ENCODE results near the gene LYRM2.

LYRM2 gene

DNA sequence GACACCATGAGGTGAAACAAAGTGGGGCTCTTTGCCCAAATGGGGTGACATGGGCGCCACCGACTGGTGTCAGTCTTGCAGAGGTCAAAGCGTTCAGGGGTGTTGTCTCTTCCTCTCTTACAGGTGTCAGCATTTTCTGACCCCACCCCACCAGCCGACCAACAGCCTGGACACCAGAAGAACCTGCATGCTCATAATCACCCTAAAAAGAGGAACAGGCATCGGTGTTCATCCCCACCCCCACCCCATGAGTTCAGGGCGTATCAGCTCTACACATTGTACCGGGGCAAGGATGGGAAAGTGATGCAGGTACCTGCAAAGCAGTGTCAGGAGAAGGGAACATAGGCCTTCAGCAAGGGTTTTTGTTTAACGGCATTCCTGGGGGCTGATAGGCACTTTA lies 14.8 kb downstream of the LYRM2 start:
- TF ChIP-seq, protein P1, sequence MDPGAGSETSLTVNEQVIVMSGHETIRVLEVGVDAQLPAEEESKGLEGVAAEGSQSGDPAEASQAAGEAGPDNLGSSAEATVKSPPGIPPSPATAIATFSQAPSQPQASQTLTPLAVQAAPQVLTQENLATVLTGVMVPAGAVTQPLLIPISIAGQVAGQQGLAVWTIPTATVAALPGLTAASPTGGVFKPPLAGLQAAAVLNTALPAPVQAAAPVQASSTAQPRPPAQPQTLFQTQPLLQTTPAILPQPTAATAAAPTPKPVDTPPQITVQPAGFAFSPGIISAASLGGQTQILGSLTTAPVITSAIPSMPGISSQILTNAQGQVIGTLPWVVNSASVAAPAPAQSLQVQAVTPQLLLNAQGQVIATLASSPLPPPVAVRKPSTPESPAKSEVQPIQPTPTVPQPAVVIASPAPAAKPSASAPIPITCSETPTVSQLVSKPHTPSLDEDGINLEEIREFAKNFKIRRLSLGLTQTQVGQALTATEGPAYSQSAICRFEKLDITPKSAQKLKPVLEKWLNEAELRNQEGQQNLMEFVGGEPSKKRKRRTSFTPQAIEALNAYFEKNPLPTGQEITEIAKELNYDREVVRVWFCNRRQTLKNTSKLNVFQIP (CRISPR knock-in tag; IDR thresholded peaks at IDR 0.05; ENCODE audit: borderline replicate concordance, low read depth), result no peak
- TF ChIP-seq, protein P2, sequence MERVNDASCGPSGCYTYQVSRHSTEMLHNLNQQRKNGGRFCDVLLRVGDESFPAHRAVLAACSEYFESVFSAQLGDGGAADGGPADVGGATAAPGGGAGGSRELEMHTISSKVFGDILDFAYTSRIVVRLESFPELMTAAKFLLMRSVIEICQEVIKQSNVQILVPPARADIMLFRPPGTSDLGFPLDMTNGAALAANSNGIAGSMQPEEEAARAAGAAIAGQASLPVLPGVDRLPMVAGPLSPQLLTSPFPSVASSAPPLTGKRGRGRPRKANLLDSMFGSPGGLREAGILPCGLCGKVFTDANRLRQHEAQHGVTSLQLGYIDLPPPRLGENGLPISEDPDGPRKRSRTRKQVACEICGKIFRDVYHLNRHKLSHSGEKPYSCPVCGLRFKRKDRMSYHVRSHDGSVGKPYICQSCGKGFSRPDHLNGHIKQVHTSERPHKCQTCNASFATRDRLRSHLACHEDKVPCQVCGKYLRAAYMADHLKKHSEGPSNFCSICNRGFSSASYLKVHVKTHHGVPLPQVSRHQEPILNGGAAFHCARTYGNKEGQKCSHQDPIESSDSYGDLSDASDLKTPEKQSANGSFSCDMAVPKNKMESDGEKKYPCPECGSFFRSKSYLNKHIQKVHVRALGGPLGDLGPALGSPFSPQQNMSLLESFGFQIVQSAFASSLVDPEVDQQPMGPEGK (CRISPR knock-in tag; IDR thresholded peaks at IDR 0.05; ENCODE audit: borderline replicate concordance), result no peak
- ATAC-seq, result no peak

DNA sequence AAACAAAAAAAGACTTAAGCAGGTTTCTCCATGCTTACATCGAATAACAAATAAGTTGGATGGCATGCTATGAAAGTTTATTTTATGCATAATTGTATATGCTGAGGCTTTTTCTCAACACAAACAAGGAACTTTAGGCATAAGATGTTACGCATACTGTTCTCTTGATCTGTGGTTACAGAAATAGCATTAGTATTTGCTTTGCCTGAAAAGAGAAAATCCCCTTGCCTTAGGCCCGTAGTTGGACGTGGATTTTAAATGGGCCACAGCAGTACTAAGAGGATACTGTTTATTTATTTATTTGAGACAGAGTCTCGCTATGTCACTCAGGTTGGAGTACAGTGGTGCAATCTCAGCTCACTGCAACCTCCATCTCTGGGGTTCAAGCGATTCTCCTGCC lies 19.0 kb downstream of the LYRM2 start:
- no peak for TF ChIP-seq BACH2 (CRISPR knock-in tag; IDR thresholded peaks at IDR 0.05; ENCODE audit: borderline replicate concordance)
- TF ChIP-seq ZNF70 (CRISPR knock-in tag; IDR thresholded peaks at IDR 0.05), result no peak
- no peak for TF ChIP-seq ARNTL (CRISPR knock-in tag; IDR thresholded peaks at IDR 0.05; ENCODE audit: borderline replicate concordance, low read depth)
- TF ChIP-seq ZC3H10 (CRISPR knock-in tag; IDR thresholded peaks at IDR 0.05), result no peak
- TF ChIP-seq ZNF565 (CRISPR knock-in tag; conservative IDR thresholded peaks at IDR 0.05; ENCODE audit: low read depth), result no peak
- no peak for TF ChIP-seq RARB (CRISPR knock-in tag; IDR thresholded peaks at IDR 0.05)
- TF ChIP-seq SNAI2 (CRISPR knock-in tag; IDR thresholded peaks at IDR 0.05), result no peak
- no peak for TF ChIP-seq TOX (CRISPR knock-in tag; IDR thresholded peaks at IDR 0.05; ENCODE audit: borderline replicate concordance)
- no peak for ATAC-seq

DNA sequence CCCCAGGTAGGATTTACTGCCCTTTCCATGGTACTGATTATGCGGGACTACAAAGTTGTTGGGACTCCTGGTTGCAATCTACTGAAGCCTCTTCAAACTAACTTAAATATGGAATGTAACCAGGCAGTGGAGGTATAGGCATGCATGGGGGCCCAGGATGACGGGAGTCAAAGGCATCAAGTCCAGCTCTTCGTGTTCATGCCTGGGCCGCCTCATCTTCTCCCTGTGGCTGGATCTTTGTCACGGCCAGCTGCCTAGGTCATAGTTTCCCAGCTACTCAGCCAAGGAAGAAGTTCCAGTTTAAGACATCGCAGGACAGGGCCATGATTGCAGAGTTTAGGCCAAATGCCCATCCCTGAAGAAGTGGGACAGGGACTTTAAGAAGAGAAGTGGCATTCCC lies 20.5 kb downstream of the LYRM2 start:
- ATAC-seq, result no peak
- TF ChIP-seq ZNF70 (CRISPR knock-in tag; IDR thresholded peaks at IDR 0.05) (no peak), CSDC2 (CRISPR knock-in tag; IDR thresholded peaks at IDR 0.05) (no peak), BACH2 (CRISPR knock-in tag; IDR thresholded peaks at IDR 0.05; ENCODE audit: borderline replicate concordance) (no peak)

DNA sequence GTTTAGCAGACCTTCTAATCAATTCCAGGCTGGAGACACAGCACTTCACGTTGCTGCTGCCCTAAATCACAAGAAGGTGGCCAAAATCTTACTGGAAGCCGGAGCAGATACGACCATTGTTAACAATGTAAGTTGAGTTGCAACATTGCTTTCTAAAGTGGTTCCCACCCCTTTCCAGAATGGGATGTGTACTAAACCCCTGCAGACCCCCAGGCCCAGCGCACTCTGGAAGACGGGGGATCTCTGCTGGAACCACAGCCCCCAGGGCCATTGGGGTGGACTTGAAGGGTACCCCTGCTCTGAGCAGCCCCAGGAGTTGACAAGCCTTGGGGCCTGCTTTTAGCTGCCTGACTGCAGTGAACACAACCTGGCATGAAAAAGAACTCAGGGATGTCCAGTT lies 22.0 kb downstream of the LYRM2 start:
- ATAC-seq, result no peak
- TF ChIP-seq, protein P3, sequence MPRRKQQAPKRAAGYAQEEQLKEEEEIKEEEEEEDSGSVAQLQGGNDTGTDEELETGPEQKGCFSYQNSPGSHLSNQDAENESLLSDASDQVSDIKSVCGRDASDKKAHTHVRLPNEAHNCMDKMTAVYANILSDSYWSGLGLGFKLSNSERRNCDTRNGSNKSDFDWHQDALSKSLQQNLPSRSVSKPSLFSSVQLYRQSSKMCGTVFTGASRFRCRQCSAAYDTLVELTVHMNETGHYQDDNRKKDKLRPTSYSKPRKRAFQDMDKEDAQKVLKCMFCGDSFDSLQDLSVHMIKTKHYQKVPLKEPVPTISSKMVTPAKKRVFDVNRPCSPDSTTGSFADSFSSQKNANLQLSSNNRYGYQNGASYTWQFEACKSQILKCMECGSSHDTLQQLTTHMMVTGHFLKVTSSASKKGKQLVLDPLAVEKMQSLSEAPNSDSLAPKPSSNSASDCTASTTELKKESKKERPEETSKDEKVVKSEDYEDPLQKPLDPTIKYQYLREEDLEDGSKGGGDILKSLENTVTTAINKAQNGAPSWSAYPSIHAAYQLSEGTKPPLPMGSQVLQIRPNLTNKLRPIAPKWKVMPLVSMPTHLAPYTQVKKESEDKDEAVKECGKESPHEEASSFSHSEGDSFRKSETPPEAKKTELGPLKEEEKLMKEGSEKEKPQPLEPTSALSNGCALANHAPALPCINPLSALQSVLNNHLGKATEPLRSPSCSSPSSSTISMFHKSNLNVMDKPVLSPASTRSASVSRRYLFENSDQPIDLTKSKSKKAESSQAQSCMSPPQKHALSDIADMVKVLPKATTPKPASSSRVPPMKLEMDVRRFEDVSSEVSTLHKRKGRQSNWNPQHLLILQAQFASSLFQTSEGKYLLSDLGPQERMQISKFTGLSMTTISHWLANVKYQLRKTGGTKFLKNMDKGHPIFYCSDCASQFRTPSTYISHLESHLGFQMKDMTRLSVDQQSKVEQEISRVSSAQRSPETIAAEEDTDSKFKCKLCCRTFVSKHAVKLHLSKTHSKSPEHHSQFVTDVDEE (CRISPR knock-in tag; IDR thresholded peaks at IDR 0.05), result no peak
- no peak for TF ChIP-seq ISL1 (CRISPR knock-in tag; IDR thresholded peaks at IDR 0.05)
- TF ChIP-seq, protein P4, sequence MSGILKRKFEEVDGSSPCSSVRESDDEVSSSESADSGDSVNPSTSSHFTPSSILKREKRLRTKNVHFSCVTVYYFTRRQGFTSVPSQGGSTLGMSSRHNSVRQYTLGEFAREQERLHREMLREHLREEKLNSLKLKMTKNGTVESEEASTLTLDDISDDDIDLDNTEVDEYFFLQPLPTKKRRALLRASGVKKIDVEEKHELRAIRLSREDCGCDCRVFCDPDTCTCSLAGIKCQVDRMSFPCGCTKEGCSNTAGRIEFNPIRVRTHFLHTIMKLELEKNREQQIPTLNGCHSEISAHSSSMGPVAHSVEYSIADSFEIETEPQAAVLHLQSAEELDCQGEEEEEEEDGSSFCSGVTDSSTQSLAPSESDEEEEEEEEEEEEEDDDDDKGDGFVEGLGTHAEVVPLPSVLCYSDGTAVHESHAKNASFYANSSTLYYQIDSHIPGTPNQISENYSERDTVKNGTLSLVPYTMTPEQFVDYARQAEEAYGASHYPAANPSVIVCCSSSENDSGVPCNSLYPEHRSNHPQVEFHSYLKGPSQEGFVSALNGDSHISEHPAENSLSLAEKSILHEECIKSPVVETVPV (CRISPR knock-in tag; IDR thresholded peaks at IDR 0.05), result no peak
- TF ChIP-seq ARNTL (CRISPR knock-in tag; IDR thresholded peaks at IDR 0.05; ENCODE audit: borderline replicate concordance, low read depth), result no peak
- TF ChIP-seq ESRRG (CRISPR knock-in tag; IDR thresholded peaks at IDR 0.05), result no peak
- TF ChIP-seq RARB (CRISPR knock-in tag; IDR thresholded peaks at IDR 0.05), result no peak
- TF ChIP-seq, protein P1 (CRISPR knock-in tag; IDR thresholded peaks at IDR 0.05; ENCODE audit: borderline replicate concordance, low read depth), result no peak
- no peak for TF ChIP-seq BACH2 (CRISPR knock-in tag; IDR thresholded peaks at IDR 0.05; ENCODE audit: borderline replicate concordance)
- no peak for TF ChIP-seq ZNF8 (CRISPR knock-in tag; IDR thresholded peaks at IDR 0.05)
- TF ChIP-seq, protein P5, sequence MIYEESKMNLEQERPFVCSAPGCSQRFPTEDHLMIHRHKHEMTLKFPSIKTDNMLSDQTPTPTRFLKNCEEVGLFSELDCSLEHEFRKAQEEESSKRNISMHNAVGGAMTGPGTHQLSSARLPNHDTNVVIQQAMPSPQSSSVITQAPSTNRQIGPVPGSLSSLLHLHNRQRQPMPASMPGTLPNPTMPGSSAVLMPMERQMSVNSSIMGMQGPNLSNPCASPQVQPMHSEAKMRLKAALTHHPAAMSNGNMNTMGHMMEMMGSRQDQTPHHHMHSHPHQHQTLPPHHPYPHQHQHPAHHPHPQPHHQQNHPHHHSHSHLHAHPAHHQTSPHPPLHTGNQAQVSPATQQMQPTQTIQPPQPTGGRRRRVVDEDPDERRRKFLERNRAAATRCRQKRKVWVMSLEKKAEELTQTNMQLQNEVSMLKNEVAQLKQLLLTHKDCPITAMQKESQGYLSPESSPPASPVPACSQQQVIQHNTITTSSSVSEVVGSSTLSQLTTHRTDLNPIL (CRISPR knock-in tag; IDR thresholded peaks at IDR 0.05; ENCODE audit: low read depth), result no peak
- no peak for TF ChIP-seq OSR1 (CRISPR knock-in tag; IDR thresholded peaks at IDR 0.05)
- no peak for TF ChIP-seq PPARA (CRISPR knock-in tag; IDR thresholded peaks at IDR 0.05; ENCODE audit: borderline replicate concordance)
- no peak for TF ChIP-seq TCF4 (CRISPR knock-in tag; IDR thresholded peaks at IDR 0.05; ENCODE audit: borderline replicate concordance)
- no peak for TF ChIP-seq GLIS3 (CRISPR knock-in tag; IDR thresholded peaks at IDR 0.05)

Measured in SK-N-SH treated with all-trans-retinoic acid at 6 μM for 48 hours (cell line).